Activated naive CD8-positive, alpha-beta T cell (primary cell): Measurements from ENCODE around the gene RABGAP1L.

Source experiments
- H3K27ac Mint-ChIP-seq: one replicate; pipeline ENCODE4 v1.8.0; 2021; ENCODE audit warnings: mixed read lengths
- H3K27me3 Mint-ChIP-seq: one replicate; pipeline ENCODE4 v1.8.0; 2021; ENCODE audit warnings: mixed read lengths
- H3K36me3 Mint-ChIP-seq: one replicate; pipeline ENCODE4 v1.8.0; 2021; ENCODE audit warnings: mixed read lengths
- H3K4me1 Mint-ChIP-seq: one replicate; pipeline ENCODE4 v1.8.0; 2021; ENCODE audit warnings: low read depth, mixed read lengths
- H3K4me3 Mint-ChIP-seq: one replicate; pipeline ENCODE4 v1.8.0; 2021; ENCODE audit warnings: mild to moderate bottlenecking, mixed read lengths
- H3K9me3 Mint-ChIP-seq: one replicate; pipeline ENCODE4 v1.8.0; 2021; ENCODE audit warnings: low read depth, mixed read lengths

The RABGAP1L gene

GRCh38 chr1:174200746-174201145, 41.4 kb downstream of the RABGAP1L start:
- H3K36me3 Mint-ChIP-seq, result peaks cover 12% of the 10 kb centered on the region
- peaks cover 43% of the 10 kb centered on the region for H3K4me1 Mint-ChIP-seq
- H3K27me3 Mint-ChIP-seq, result no peaks in the 10 kb centered on the region
- H3K9me3 Mint-ChIP-seq, result no peaks in the 10 kb centered on the region
- no peak overlapping the region for H3K4me3 Mint-ChIP-seq
- no peak overlapping the region for H3K27ac Mint-ChIP-seq

- Mint-ChIP-seq H3K9me3 (peaks cover 4% of the 10 kb centered on the region), H3K4me1 (peaks cover 57% of the 10 kb centered on the region), H3K27me3 (no peaks in the 10 kb centered on the region), H3K4me3 (peak overlapping the region; percentile 54), H3K27ac (peak overlapping the region; percentile 85), H3K36me3 (peaks cover 12% of the 10 kb centered on the region)
Measured at GRCh38 chr1:174204697-174205308, 45.5 kb downstream of the RABGAP1L start.

- Mint-ChIP-seq H3K4me3 (peak overlapping the region; percentile 11), H3K27me3 (no peaks in the 10 kb centered on the region), H3K9me3 (peaks cover 4% of the 10 kb centered on the region), H3K27ac (no peak overlapping the region), H3K4me1 (peaks cover 46% of the 10 kb centered on the region), H3K36me3 (peaks cover 14% of the 10 kb centered on the region)
Measured at GRCh38 chr1:174206148-174206836, 47.0 kb downstream of the RABGAP1L start.

GRCh38 chr1:174209347-174210187, 50.2 kb downstream of the RABGAP1L start:
- no peak overlapping the region for H3K4me3 Mint-ChIP-seq
- peaks cover 31% of the 10 kb centered on the region for H3K4me1 Mint-ChIP-seq
- H3K9me3 Mint-ChIP-seq, result peaks cover 4% of the 10 kb centered on the region
- H3K36me3 Mint-ChIP-seq, result peaks cover 10% of the 10 kb centered on the region
- no peaks in the 10 kb centered on the region for H3K27me3 Mint-ChIP-seq
- no peak overlapping the region for H3K27ac Mint-ChIP-seq

- H3K27ac Mint-ChIP-seq, result no peak overlapping the region
- H3K36me3 Mint-ChIP-seq, result peaks cover 6% of the 10 kb centered on the region
Measured at GRCh38 chr1:174211486-174211885, 52.2 kb downstream of the RABGAP1L start.

GRCh38 chr1:174215766-174216165, 56.4 kb downstream of the RABGAP1L start:
- H3K4me3 Mint-ChIP-seq, result no peak overlapping the region
- H3K4me1 Mint-ChIP-seq, result no peaks in the 10 kb centered on the region
- peaks cover under 1% of the 10 kb centered on the region for H3K36me3 Mint-ChIP-seq
- no peaks in the 10 kb centered on the region for H3K9me3 Mint-ChIP-seq
- H3K27ac Mint-ChIP-seq, result no peak overlapping the region
- no peaks in the 10 kb centered on the region for H3K27me3 Mint-ChIP-seq

More at GRCh38 chr1:174211486-174211885, 52.2 kb downstream of the RABGAP1L start:
- Mint-ChIP-seq H3K4me1 (peaks cover 12% of the 10 kb centered on the region), H3K4me3 (no peak overlapping the region), H3K9me3 (peaks cover 3% of the 10 kb centered on the region), H3K27me3 (no peaks in the 10 kb centered on the region)

- Mint-ChIP-seq H3K36me3 (peaks cover 12% of the 10 kb centered on the region), H3K9me3 (peaks cover under 1% of the 10 kb centered on the region), H3K4me3 (no peak overlapping the region), H3K27me3 (no peaks in the 10 kb centered on the region), H3K27ac (no peak overlapping the region), H3K4me1 (no peaks in the 10 kb centered on the region)
Measured at GRCh38 chr1:174217248-174217647, 57.9 kb downstream of the RABGAP1L start.

- no peaks in the 10 kb centered on the region for H3K27me3 Mint-ChIP-seq
- no peak overlapping the region for H3K27ac Mint-ChIP-seq
- no peaks in the 10 kb centered on the region for H3K4me1 Mint-ChIP-seq
- H3K36me3 Mint-ChIP-seq, result peaks cover 16% of the 10 kb centered on the region
- H3K9me3 Mint-ChIP-seq, result peaks cover 3% of the 10 kb centered on the region
- H3K4me3 Mint-ChIP-seq, result no peak overlapping the region
Measured at GRCh38 chr1:174217787-174218574, 58.7 kb downstream of the RABGAP1L start.

GRCh38 chr1:174218983-174219382, 59.7 kb downstream of the RABGAP1L start:
- H3K4me1 Mint-ChIP-seq, result no peaks in the 10 kb centered on the region
- H3K27ac Mint-ChIP-seq, result no peak overlapping the region

GRCh38 chr1:174219606-174220370, 60.5 kb downstream of the RABGAP1L start:
- Mint-ChIP-seq H3K27ac (no peak overlapping the region), H3K27me3 (no peaks in the 10 kb centered on the region), H3K4me3 (no peak overlapping the region), H3K9me3 (peaks cover 3% of the 10 kb centered on the region), H3K36me3 (peaks cover 19% of the 10 kb centered on the region), H3K4me1 (no peaks in the 10 kb centered on the region)

More at GRCh38 chr1:174218983-174219382, 59.7 kb downstream of the RABGAP1L start:
- H3K9me3 Mint-ChIP-seq, result peaks cover 3% of the 10 kb centered on the region
- H3K27me3 Mint-ChIP-seq, result no peaks in the 10 kb centered on the region
- peaks cover 19% of the 10 kb centered on the region for H3K36me3 Mint-ChIP-seq
- H3K4me3 Mint-ChIP-seq, result no peak overlapping the region

GRCh38 chr1:174221681-174222080, 62.4 kb downstream of the RABGAP1L start:
- no peak overlapping the region for H3K4me3 Mint-ChIP-seq
- H3K36me3 Mint-ChIP-seq, result peaks cover 27% of the 10 kb centered on the region
- no peaks in the 10 kb centered on the region for H3K27me3 Mint-ChIP-seq
- H3K27ac Mint-ChIP-seq, result no peak overlapping the region
- peaks cover 3% of the 10 kb centered on the region for H3K9me3 Mint-ChIP-seq
- peaks cover 6% of the 10 kb centered on the region for H3K4me1 Mint-ChIP-seq

- Mint-ChIP-seq H3K4me3 (no peak overlapping the region), H3K27me3 (no peaks in the 10 kb centered on the region), H3K9me3 (peaks cover 3% of the 10 kb centered on the region), H3K36me3 (peaks cover 28% of the 10 kb centered on the region), H3K4me1 (peaks cover 6% of the 10 kb centered on the region), H3K27ac (no peak overlapping the region)
Measured at GRCh38 chr1:174222166-174222949, 63.0 kb downstream of the RABGAP1L start.

- no peaks in the 10 kb centered on the region for H3K27me3 Mint-ChIP-seq
Measured at GRCh38 chr1:174224641-174225040, 65.3 kb downstream of the RABGAP1L start.

More at GRCh38 chr1:174224641-174225040, 65.3 kb downstream of the RABGAP1L start:
- Mint-ChIP-seq H3K9me3 (peaks cover 3% of the 10 kb centered on the region), H3K27ac (no peak overlapping the region), H3K4me1 (peaks cover 6% of the 10 kb centered on the region), H3K36me3 (peaks cover 39% of the 10 kb centered on the region), H3K4me3 (no peak overlapping the region)
